Neural cell (in vitro differentiated cells): Measurements from ENCODE around the gene PGAP1. TPM values are rescaled to one million over a fixed set of nuclear protein-coding genes. Genes with fewer than 3 reads are reported as not detected.

Experiments
- H2AFZ ChIP-seq: fragments of 200-600, 300-800 bp; sonication (generic), shearing (Covaris generic); 2 replicates; pipeline ENCODE4 v1.6.0; 2014; ENCODE audit warnings: low read depth, mild to moderate bottlenecking, antibody characterized with exemption, low read length, moderate library complexity
- H3F3A ChIP-seq: fragments of 200-600 bp; shearing (Covaris generic); 2 replicates; pipeline ENCODE4 v1.6.1; 2016; ENCODE audit warnings: mild to moderate bottlenecking, moderate library complexity, mixed read lengths, antibody characterized with exemption, low read length; ENCODE audit not compliant: insufficient read depth, poor library complexity, severe bottlenecking
- H3K27ac ChIP-seq: fragments of 200-600, 300-800 bp; sonication (generic), shearing (Covaris generic); 2 replicates; pipeline ENCODE4 v1.5.1; 2014; ENCODE audit warnings: mild to moderate bottlenecking, low read length, moderate library complexity
- H3K27me3 ChIP-seq: fragments of 300-800, 200-600 bp; sonication (generic), shearing (Covaris generic); 2 replicates; pipeline ENCODE4 v1.6.0; 2014; ENCODE audit warnings: mild to moderate bottlenecking, low read depth, low read length, moderate library complexity; ENCODE audit not compliant: insufficient read depth
- H3K36me3 ChIP-seq: fragments of 300-800, 200-600 bp; sonication (generic), shearing (Covaris generic); 2 replicates; pipeline ENCODE4 v1.5.1; 2014; ENCODE audit warnings: mild to moderate bottlenecking, antibody characterized with exemption, low read length, moderate library complexity; ENCODE audit not compliant: insufficient read depth
- H3K4me2 ChIP-seq: fragments of 300-800, 200-600 bp; sonication (generic), shearing (Covaris generic); 2 replicates; pipeline ENCODE4 v1.6.0; 2014; ENCODE audit warnings: mild to moderate bottlenecking, low read length
- H3K4me3 ChIP-seq: fragments of 300-800, 200-600 bp; sonication (generic), shearing (Covaris generic); 2 replicates; pipeline ENCODE4 v1.5.1; 2014; ENCODE audit warnings: mild to moderate bottlenecking, low read length, moderate library complexity
- H3K79me2 ChIP-seq: fragments of 200-600 bp; shearing (Covaris generic); replicated peaks from 2 replicates; pipeline ENCODE4 v1.6.0; 2014; ENCODE audit warnings: mild to moderate bottlenecking, low read length, moderate library complexity; ENCODE audit not compliant: insufficient read depth
- H3K9ac ChIP-seq: fragments of 300-800, 200-600 bp; sonication (generic), shearing (Covaris generic); 2 replicates; pipeline ENCODE4 v1.6.1; 2016; ENCODE audit warnings: mild to moderate bottlenecking, low read length, mixed read lengths
- H3K9me2 ChIP-seq: fragments of 200-600 bp; shearing (Covaris generic); 2 replicates; pipeline ENCODE4 v1.6.1; 2016; ENCODE audit warnings: mild to moderate bottlenecking, low read length, mixed read lengths; ENCODE audit not compliant: insufficient read depth
- H3K9me3 ChIP-seq: fragments of 200-600, 300-800 bp; sonication (generic), shearing (Covaris generic); 2 replicates; pipeline ENCODE4 v1.6.1; 2016; ENCODE audit warnings: mild to moderate bottlenecking, mixed run types, low read length, moderate library complexity, mixed read lengths
- H4K20me1 ChIP-seq: fragments of 200-600 bp; shearing (Covaris generic); 2 replicates; pipeline ENCODE4 v1.6.1; 2016; ENCODE audit warnings: mild to moderate bottlenecking, mixed run types; ENCODE audit not compliant: insufficient read depth
- CTCF ChIP-seq: fragments of 450-650 bp; IDR thresholded peaks from 2 replicates; pipeline ENCODE4 v1.5.1; 2014; ENCODE audit warnings: antibody characterized with exemption, mild to moderate bottlenecking, moderate library complexity; ENCODE audit not compliant: poor library complexity, severe bottlenecking
- EP300 ChIP-seq: fragments of 450-650 bp; conservative IDR thresholded peaks from 2 replicates; pipeline ENCODE4 v1.6.1; 2014; ENCODE audit warnings: antibody characterized with exemption, mild to moderate bottlenecking, moderate library complexity; ENCODE audit not compliant: poor library complexity, severe bottlenecking
- EZH2 ChIP-seq: fragments of 200-600, 300-800 bp; shearing (Covaris generic), sonication (generic); IDR thresholded peaks from 2 replicates; pipeline ENCODE4 v1.6.1; 2014; ENCODE audit warnings: antibody characterized with exemption, low read length, borderline replicate concordance, mild to moderate bottlenecking; ENCODE audit not compliant: insufficient read depth, poor library complexity, severe bottlenecking
- MXI1 ChIP-seq: fragments of 450-650 bp; conservative IDR thresholded peaks from 2 replicates; pipeline ENCODE4 v1.6.1; 2014; ENCODE audit warnings: antibody characterized with exemption, mild to moderate bottlenecking; ENCODE audit not compliant: poor library complexity, severe bottlenecking
- POLR2AphosphoS5 ChIP-seq: IDR thresholded peaks from 2 replicates; pipeline ENCODE4 v1.6.1; 2012
- RAD21 ChIP-seq: fragments of 450-650 bp; conservative IDR thresholded peaks from 2 replicates; pipeline ENCODE4 v1.6.1; 2014; ENCODE audit warnings: antibody characterized with exemption, mild to moderate bottlenecking, moderate library complexity
- REST ChIP-seq: IDR thresholded peaks from 2 replicates; pipeline ENCODE4 v1.6.1; 2012; ENCODE audit warnings: borderline replicate concordance
- SMC3 ChIP-seq: fragments of 450-650 bp; conservative IDR thresholded peaks from 2 replicates; pipeline ENCODE4 v1.6.1; 2014; ENCODE audit warnings: antibody characterized with exemption, mild to moderate bottlenecking, moderate library complexity; ENCODE audit not compliant: poor library complexity
- TAF1 ChIP-seq: IDR thresholded peaks from 2 replicates; pipeline ENCODE4 v1.6.1; 2012; ENCODE audit warnings: low read depth
- polyA plus RNA-seq: library from polyadenylated mRNA; depleted of rRNA; stranded (reverse); fragments of >200 nt; gene quantifications from 2 replicates; pipeline ENCODE4 v1.2.3, GENCODE V29; 2014

The PGAP1 gene
- polyA plus RNA-seq, 1 donor from 2014 or later, result 63.3 TPM

- H3K36me3 ChIP-seq, result peaks cover 25% of the 10 kb centered on the region
- H3K79me2 ChIP-seq, result no peaks in the 10 kb centered on the region
- no peak overlapping the region for H2AFZ ChIP-seq
- no peak overlapping the region for H3K27ac ChIP-seq
- no peaks in the 10 kb centered on the region for H3F3A ChIP-seq
- H3K9ac ChIP-seq, result no peak overlapping the region
- no peak overlapping the region for H3K4me3 ChIP-seq
- TF ChIP-seq RAD21 (no peak), REST (no peak), SMC3 (no peak), POLR2AphosphoS5 (no peak), EP300 (no peak), EZH2 (no peak), CTCF (no peak), MXI1 (no peak), TAF1 (no peak)
- no peaks in the 10 kb centered on the region for H3K9me2 ChIP-seq
- H3K27me3 ChIP-seq, result no peaks in the 10 kb centered on the region
- no peaks in the 10 kb centered on the region for H4K20me1 ChIP-seq
- H3K9me3 ChIP-seq, result no peaks in the 10 kb centered on the region
- H3K4me2 ChIP-seq, result no peak overlapping the region
Observed at GRCh38 chr2:196876364-196876763, 50.1 kb downstream of the PGAP1 start.

DNA sequence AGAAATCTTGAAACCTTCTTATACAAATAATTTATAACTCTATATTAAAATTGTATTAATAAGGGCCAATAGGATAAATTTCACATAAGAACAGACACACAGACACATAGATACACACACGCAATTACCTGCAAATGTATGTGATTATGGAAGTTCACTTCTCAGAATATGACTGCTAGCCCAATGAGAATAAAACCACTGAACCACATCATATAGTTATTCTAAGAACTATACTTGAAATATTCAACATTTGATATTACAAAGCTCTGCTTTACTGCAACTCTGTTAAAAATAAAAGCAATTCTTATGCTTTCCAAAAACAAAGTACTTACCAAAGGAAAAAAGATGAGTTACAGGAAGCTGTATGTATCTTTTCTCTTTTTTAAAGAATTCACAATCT is 51.1 kb downstream of the PGAP1 start:
- Histone ChIP-seq H3F3A (no peaks in the 10 kb centered on the region), H3K36me3 (peaks cover 18% of the 10 kb centered on the region), H3K9me3 (no peaks in the 10 kb centered on the region), H3K79me2 (no peaks in the 10 kb centered on the region), H4K20me1 (no peaks in the 10 kb centered on the region), H3K4me3 (no peak overlapping the region), H3K9me2 (no peaks in the 10 kb centered on the region), H3K27ac (no peak overlapping the region), H3K27me3 (no peaks in the 10 kb centered on the region), H3K9ac (no peak overlapping the region), H3K4me2 (no peak overlapping the region), H2AFZ (no peak overlapping the region)
- no peak for TF ChIP-seq REST
- no peak for TF ChIP-seq EP300
- TF ChIP-seq SMC3, result no peak
- TF ChIP-seq MXI1, result no peak
- TF ChIP-seq CTCF, result no peak
- TF ChIP-seq TAF1, result no peak
- no peak for TF ChIP-seq EZH2
- no peak for TF ChIP-seq POLR2AphosphoS5
- TF ChIP-seq RAD21, result no peak
